Activated CD8-positive, alpha-beta memory T cell treated with anti-CD3 and anti-CD28 coated beads, Interleukin-2, amount 50 U/mL, for 1 hour (primary cell): ENCODE data around the gene ANKRD2.
"Not testable (repeated sequence)": the region's sequence is repeated elsewhere in the genome, so short reads cannot be mapped to it uniquely, and the experiment has no call there.

Experiments
- DNase-seq: peaks from one replicate; pipeline ENCODE4 v3.0.0-alpha.2; 2020; ENCODE audit errors: extremely low read depth

The ANKRD2 gene

GRCh38 chr10:97546456-97547270, 25.9 kb upstream of the ANKRD2 start:
- no peak for DNase-seq

- no peak for DNase-seq
These were observed 25.3 kb upstream of the ANKRD2 start for GRCh38 chr10:97547271-97547600.

- DNase-seq: no peak
These were observed 24.6 kb upstream of the ANKRD2 start for GRCh38 chr10:97547962-97548361.

GRCh38 chr10:97548828-97549455, 23.6 kb upstream of the ANKRD2 start:
- no peak for DNase-seq

- DNase-seq: no peak
These were observed 22.8 kb upstream of the ANKRD2 start for GRCh38 chr10:97549587-97550322.

GRCh38 chr10:97550336-97551149, 22.0 kb upstream of the ANKRD2 start:
- no peak for DNase-seq

GRCh38 chr10:97551271-97551670, 21.3 kb upstream of the ANKRD2 start:
- no peak for DNase-seq

GRCh38 chr10:97553575-97554031, 19.0 kb upstream of the ANKRD2 start:
- DNase-seq: peak; percentile 12

GRCh38 chr10:97554336-97554735, 18.2 kb upstream of the ANKRD2 start:
- not testable (repeated sequence) for DNase-seq

GRCh38 chr10:97555541-97555940, 17.0 kb upstream of the ANKRD2 start:
- not testable (repeated sequence) for DNase-seq

GRCh38 chr10:97560731-97561381, 11.7 kb upstream of the ANKRD2 start:
- not testable (repeated sequence) for DNase-seq

GRCh38 chr10:97561386-97562077, 11.0 kb upstream of the ANKRD2 start:
- DNase-seq: not testable (repeated sequence)

- DNase-seq: not testable (repeated sequence)
These were observed 10.2 kb upstream of the ANKRD2 start for GRCh38 chr10:97562329-97562728.

- DNase-seq: no peak
These were observed 9.2 kb upstream of the ANKRD2 start for GRCh38 chr10:97563337-97563736.

- DNase-seq: no peak
These were observed 7.8 kb upstream of the ANKRD2 start for GRCh38 chr10:97564776-97565175.

- DNase-seq: no peak
These were observed 6.1 kb upstream of the ANKRD2 start for GRCh38 chr10:97566336-97566996.

GRCh38 chr10:97567891-97568290, 4.7 kb upstream of the ANKRD2 start:
- DNase-seq: no peak

- no peak for DNase-seq
These were observed 2.3 kb upstream of the ANKRD2 start for GRCh38 chr10:97570146-97570788.

GRCh38 chr10:97570789-97571471, 1.6 kb upstream of the ANKRD2 start:
- DNase-seq: no peak
